Common myeloid progenitor, CD34-positive (primary cell): Measurements from ENCODE around the gene KLHL40.

Experiments used
- CTCF ChIA-PET: fragments of 350-600 bp; sonication (Branson Sonifier 250); formaldehyde crosslinking; loops from one replicate; lab custom pipeline; 2021; ENCODE audit warnings: antibody characterized with exemption; lab: Charles Lee
- POLR2A ChIA-PET: fragments of 350-600 bp; sonication (Branson Sonifier 250); formaldehyde crosslinking; loops from one replicate; lab custom pipeline; 2021; ENCODE audit warnings: antibody characterized with exemption; lab: Charles Lee
- DNase-seq, 3 donors: peaks; one replicate each; pipeline versions ENCODE4 v3.0.0 to v3.0.0-alpha.2; 2013
- H3K27ac ChIP-seq, 2 experiments: 1 replicate in 1 of 2; 2 replicates in 1 of 2; pipeline ENCODE4 v1.7.0; 2013; ENCODE audit warnings: inconsistent platforms in 2 of 2, low read length in 2 of 2, mild to moderate bottlenecking in 2 of 2, low read depth in 1 of 2, moderate library complexity in 1 of 2; ENCODE audit not compliant: severe bottlenecking in 2 of 2, insufficient read depth in 1 of 2, poor library complexity in 1 of 2
- H3K27me3 ChIP-seq, 5 experiments: replicated peaks in 2 of 5; 1 replicate in 3 of 5; 2 replicates in 2 of 5; pipeline versions ENCODE4 v1.6.1 to v1.7.0; 2013; ENCODE audit warnings: low read length in 4 of 5, mild to moderate bottlenecking in 2 of 5, moderate library complexity in 2 of 5, inconsistent platforms in 1 of 5; ENCODE audit not compliant: insufficient read depth in 5 of 5, control insufficient read depth in 4 of 5
- H3K36me3 ChIP-seq, 4 experiments: 1 replicate in 2 of 4; 2 replicates in 2 of 4; pipeline versions ENCODE4 v1.6.1 to v1.7.0; 2013; ENCODE audit warnings: low read length in 3 of 4, control low read depth in 1 of 4, mild to moderate bottlenecking in 1 of 4; ENCODE audit not compliant: control insufficient read depth in 4 of 4, insufficient read depth in 4 of 4
- H3K4me1 ChIP-seq, 4 experiments: 1 replicate in 3 of 4; 2 replicates in 1 of 4; pipeline versions ENCODE4 v1.6.1 to v1.7.1; 2013; ENCODE audit warnings: low read length in 3 of 4, mild to moderate bottlenecking in 3 of 4, control low read depth in 1 of 4, inconsistent platforms in 1 of 4, moderate library complexity in 1 of 4; ENCODE audit not compliant: control insufficient read depth in 4 of 4, insufficient read depth in 4 of 4; ENCODE audit errors: control extremely low read depth in 1 of 4
- H3K4me3 ChIP-seq, 7 experiments: 1 replicate in 4 of 7; 2 replicates in 3 of 7; pipeline versions ENCODE4 v1.5.1 to v1.7.0; 2013; ENCODE audit warnings: mild to moderate bottlenecking in 7 of 7, low read length in 6 of 7, moderate library complexity in 6 of 7, inconsistent platforms in 2 of 7, low read depth in 2 of 7, control low read depth in 1 of 7; ENCODE audit not compliant: insufficient read depth in 4 of 7, control insufficient read depth in 1 of 7; ENCODE audit errors: extremely low read depth in 1 of 7
- H3K9me3 ChIP-seq, 5 experiments: 1 replicate in 4 of 5; 2 replicates in 1 of 5; pipeline versions ENCODE4 v1.6.1 to v1.7.1; 2013; ENCODE audit warnings: low read length in 4 of 5, mild to moderate bottlenecking in 2 of 5, inconsistent platforms in 1 of 5, low read depth in 1 of 5, moderate library complexity in 1 of 5; ENCODE audit not compliant: control insufficient read depth in 4 of 5, insufficient read depth in 2 of 5; ENCODE audit errors: control extremely low read depth in 1 of 5
- WGBS: methylation state at CpG from one replicate; pipeline ENCODE4 v1.1.5; 2013; ENCODE audit not compliant: insufficient coverage; 5-methylcytosine and 5-hydroxymethylcytosine counted together

KLHL40 gene

GRCh38 chr3:42656680-42657610, 28.4 kb upstream of the KLHL40 start:
- WGBS: 98% methylated on average over 5 of the region's 9 CpGs
- CTCF ChIA-PET: no interaction called here
- Histone ChIP-seq H3K4me3 (no peak overlapping the region), H3K27ac (no peak overlapping the region), H3K9me3 (no peaks in the 10 kb centered on the region), H3K4me1 (peaks cover 5 to 32% (median 30%) of the 10 kb centered on the region in 4 experiments), H3K27me3 (no peaks in the 10 kb centered on the region), H3K36me3 (peaks cover 0 to 11% (median 0%) of the 10 kb centered on the region in 4 experiments)
- no peak for DNase-seq
- POLR2A ChIA-PET: no interaction called here

GRCh38 chr3:42657675-42658074, 27.7 kb upstream of the KLHL40 start:
- H3K27ac ChIP-seq: no peak overlapping the region
- peaks cover 0 to 11% (median 0%) of the 10 kb centered on the region in 4 experiments for H3K36me3 ChIP-seq
- CTCF ChIA-PET: no interaction called here
- H3K9me3 ChIP-seq: no peaks in the 10 kb centered on the region
- peaks cover 3 to 25% (median 22%) of the 10 kb centered on the region in 4 experiments for H3K4me1 ChIP-seq
- no peak overlapping the region for H3K4me3 ChIP-seq
- H3K27me3 ChIP-seq: no peaks in the 10 kb centered on the region
- 91% methylated on average over 3 of the region's 4 CpGs for WGBS
- DNase-seq: no peak
- POLR2A ChIA-PET: no interaction called here

GRCh38 chr3:42658091-42658770, 27.1 kb upstream of the KLHL40 start:
- no peaks in the 10 kb centered on the region for H3K27me3 ChIP-seq
- no peaks in the 10 kb centered on the region for H3K9me3 ChIP-seq
- no peak for DNase-seq
- no peak overlapping the region for H3K4me3 ChIP-seq
- 97% methylated on average over 28 of the region's 34 CpGs for WGBS
- peaks cover under 1 to 20% (median 17%) of the 10 kb centered on the region in 4 experiments for H3K4me1 ChIP-seq
- ChIA-PET POLR2A (no interaction called here), CTCF (no interaction called here)
- no peak overlapping the region for H3K27ac ChIP-seq
- H3K36me3 ChIP-seq: peaks cover 0 to 11% (median 0%) of the 10 kb centered on the region in 4 experiments

- WGBS: 93% methylated on average over 18 of the region's 22 CpGs
- DNase-seq: no peak
- no peaks in the 10 kb centered on the region for H3K9me3 ChIP-seq
- ChIA-PET CTCF (no interaction called here), POLR2A (no interaction called here)
- no peak overlapping the region for H3K4me3 ChIP-seq
- peaks cover 0 to 11% (median 0%) of the 10 kb centered on the region in 4 experiments for H3K36me3 ChIP-seq
- no peak overlapping the region for H3K27ac ChIP-seq
- peaks cover 0 to 13% (median 10%) of the 10 kb centered on the region in 4 experiments for H3K4me1 ChIP-seq
- H3K27me3 ChIP-seq: no peaks in the 10 kb centered on the region
Measured at GRCh38 chr3:42658771-42659390, 26.5 kb upstream of the KLHL40 start.

DNA sequence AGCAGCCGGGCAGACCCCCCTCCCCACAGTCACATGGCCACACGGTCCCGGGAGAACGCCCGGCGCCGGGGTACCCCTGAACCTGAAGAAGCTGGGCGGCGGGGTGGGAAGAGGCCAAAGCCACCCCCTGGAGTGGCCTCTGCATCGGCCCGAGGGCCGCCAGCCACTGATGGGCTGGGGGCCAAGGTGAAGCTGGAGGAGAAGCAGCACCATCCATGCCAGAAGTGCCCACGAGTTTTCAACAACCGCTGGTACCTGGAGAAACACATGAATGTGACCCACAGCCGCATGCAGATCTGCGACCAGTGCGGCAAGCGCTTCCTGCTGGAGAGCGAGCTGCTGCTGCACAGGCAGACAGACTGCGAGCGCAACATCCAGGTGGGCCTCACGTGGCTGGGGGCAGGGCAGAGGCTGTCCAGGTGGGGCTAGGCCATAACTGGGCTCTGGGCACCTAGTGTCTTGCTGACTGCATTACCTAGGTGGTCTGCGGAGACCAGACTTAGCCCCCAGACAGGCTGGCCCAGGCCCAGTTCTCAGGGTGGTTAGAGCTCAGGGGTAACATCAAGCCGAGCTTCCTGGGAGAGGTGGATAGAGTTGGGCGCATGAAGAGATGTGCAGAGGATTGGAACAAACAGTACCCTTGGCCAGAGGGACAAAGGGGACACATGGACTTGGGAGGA, 25.7 kb upstream of the KLHL40 start:
- Histone ChIP-seq H3K27ac (no peak overlapping the region), H3K4me1 (peaks cover 0 to 10% (median 8%) of the 10 kb centered on the region in 4 experiments), H3K9me3 (no peaks in the 10 kb centered on the region), H3K4me3 (no peak overlapping the region), H3K27me3 (no peaks in the 10 kb centered on the region), H3K36me3 (peaks cover 0 to 11% (median 0%) of the 10 kb centered on the region in 4 experiments)
- DNase-seq: no peak
- WGBS: 93% methylated on average over 18 of the region's 25 CpGs
- CTCF ChIA-PET: no interaction called here
- POLR2A ChIA-PET: interaction anchor here (0.6 kb wide), 1 partner anchor 158 kb away, joined by 3 read pairs; no protein-coding TSS in a partner anchor

DNA sequence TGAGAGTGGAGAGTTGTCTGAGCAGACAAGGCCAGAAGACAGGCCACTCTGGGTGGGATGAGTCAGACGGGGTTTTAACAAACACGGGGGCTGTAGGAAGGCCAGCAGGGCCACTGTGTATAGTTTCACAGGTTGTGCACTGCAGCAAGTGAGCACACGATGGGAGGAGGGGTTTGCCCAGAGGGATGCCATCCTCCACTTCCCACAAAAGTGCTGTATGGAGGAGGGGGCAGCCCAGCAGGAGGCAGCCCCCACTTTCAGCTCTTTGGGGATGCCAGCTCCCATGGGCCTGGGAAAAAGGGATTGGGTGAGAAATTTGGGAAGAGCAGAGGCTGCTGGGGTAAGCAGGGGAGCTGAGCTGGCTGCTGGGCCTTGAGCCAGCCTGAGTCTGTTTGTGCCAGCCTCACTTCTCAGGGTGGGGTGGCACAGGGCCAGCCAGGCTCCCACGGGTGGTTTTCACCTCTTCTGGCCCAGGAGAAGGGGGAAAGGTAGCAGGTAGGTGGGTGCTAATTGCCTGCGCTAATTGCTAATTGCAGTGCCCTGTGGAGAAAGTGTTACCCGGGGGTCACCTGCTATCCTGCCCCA, 25.1 kb upstream of the KLHL40 start:
- Histone ChIP-seq H3K27ac (no peak overlapping the region), H3K4me3 (no peak overlapping the region), H3K9me3 (no peaks in the 10 kb centered on the region), H3K27me3 (no peaks in the 10 kb centered on the region), H3K4me1 (peaks cover 0 to 4% (median 2%) of the 10 kb centered on the region in 4 experiments), H3K36me3 (peaks cover 0 to 11% (median 0%) of the 10 kb centered on the region in 4 experiments)
- POLR2A ChIA-PET: interaction anchor here (0.6 kb wide), 1 partner anchor 159 kb away, joined by 3 read pairs; no protein-coding TSS in a partner anchor
- WGBS: 75% methylated on average over 3 of the region's 6 CpGs
- no peak for DNase-seq
- CTCF ChIA-PET: no interaction called here
